ENCODE measurements around the gene CCNY. TPM values are rescaled to one million over a fixed set of nuclear protein-coding genes. Genes with fewer than 3 reads are reported as not detected.

The CCNY gene
- total and polyA plus RNA-seq, 8 donors, result 5.8 to 99.6 (median 37.7) TPM

- TF ChIP-seq POLR2AphosphoS5 (IDR thresholded peaks at IDR 0.05), result no peak
- TF ChIP-seq POLR2A (IDR thresholded peaks at IDR 0.05), result no peak
- TF ChIP-seq CTCF (IDR thresholded peaks at IDR 0.05), result no peak
- TF ChIP-seq EP300 (IDR thresholded peaks at IDR 0.05), result no peak
- Histone ChIP-seq H3K4me3 (no peak overlapping the region), H3K4me1 (peaks cover 4 to 52% (median 25%) of the 10 kb centered on the region in 4 donors), H3K27me3 (no peaks in the 10 kb centered on the region), H3K27ac (no peak overlapping the region), H3K9me3 (peaks cover 0 to 12% (median 0%) of the 10 kb centered on the region in 4 donors), H3K36me3 (no peaks in the 10 kb centered on the region)
- DNase-seq, result no peak
- intact Hi-C loops (cut with DNase I; ENCODE audit: low total_unique reads), result no loop called here
- WGBS, 5 donors, result 91 to 96% (median 94%) methylated on average over 4 of the region's 4 CpGs
Observed at GRCh38 chr10:35437829-35438228, 101.5 kb downstream of the CCNY start.

- no peak overlapping the region for H3K4me3 ChIP-seq
- H3K27ac ChIP-seq, result no peak overlapping the region
- no peak for DNase-seq
- H3K4me1 ChIP-seq, result peaks cover 4 to 41% (median 21%) of the 10 kb centered on the region in 4 donors
- intact Hi-C loops (cut with DNase I; ENCODE audit: low total_unique reads), result no loop called here
- H3K9me3 ChIP-seq, result peaks cover under 1 to 22% (median 7%) of the 10 kb centered on the region in 4 donors
- 88 to 97% (median 94%) methylated on average over 3 of the region's 3 CpGs for WGBS, 5 donors
- TF ChIP-seq POLR2AphosphoS5 (IDR thresholded peaks at IDR 0.05), result no peak
- TF ChIP-seq EP300 (IDR thresholded peaks at IDR 0.05), result no peak
- TF ChIP-seq CTCF (IDR thresholded peaks at IDR 0.05), result no peak
- no peak for TF ChIP-seq POLR2A (IDR thresholded peaks at IDR 0.05)
- no peaks in the 10 kb centered on the region for H3K27me3 ChIP-seq
- H3K36me3 ChIP-seq, result no peaks in the 10 kb centered on the region
Observed at GRCh38 chr10:35438718-35439571, 102.6 kb downstream of the CCNY start.

DNA sequence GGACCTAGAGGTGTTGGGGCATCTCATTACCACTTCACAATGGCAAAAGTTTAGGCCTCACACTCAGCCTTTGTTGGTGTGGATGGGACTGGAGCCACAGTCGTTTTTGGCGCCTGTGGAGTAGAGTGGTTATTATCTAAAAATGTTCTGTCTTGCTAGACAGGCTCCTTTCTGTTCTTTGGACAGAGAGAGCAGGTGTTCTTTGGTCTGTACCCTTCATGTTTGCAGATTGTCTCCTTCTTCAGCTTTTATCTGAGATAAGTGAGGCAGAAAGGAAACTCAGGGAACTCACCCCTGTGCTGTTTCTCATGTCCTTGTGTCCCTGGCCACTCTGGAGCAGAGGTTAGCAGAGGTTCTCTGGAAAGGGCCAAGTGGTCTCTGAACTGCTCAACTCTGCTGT lies 103.7 kb downstream of the CCNY start:
- TF ChIP-seq POLR2A (IDR thresholded peaks at IDR 0.05), result no peak
- no peak for TF ChIP-seq EP300 (IDR thresholded peaks at IDR 0.05)
- no peak for TF ChIP-seq POLR2AphosphoS5 (IDR thresholded peaks at IDR 0.05)
- no peak for TF ChIP-seq CTCF (IDR thresholded peaks at IDR 0.05)
- H3K27ac ChIP-seq, result no peak overlapping the region
- DNase-seq, result no peak
- intact Hi-C loops (cut with DNase I; ENCODE audit: low total_unique reads), result no loop called here
- H3K36me3 ChIP-seq, result no peaks in the 10 kb centered on the region
- WGBS, 5 donors, result 59 to 79% (median 71%) methylated on average over 2 of the region's 2 CpGs
- peaks cover 4 to 33% (median 15%) of the 10 kb centered on the region in 4 donors for H3K9me3 ChIP-seq
- peaks cover 0 to 32% (median 17%) of the 10 kb centered on the region in 4 donors for H3K4me1 ChIP-seq
- no peaks in the 10 kb centered on the region for H3K27me3 ChIP-seq
- H3K4me3 ChIP-seq, result no peak overlapping the region

DNA sequence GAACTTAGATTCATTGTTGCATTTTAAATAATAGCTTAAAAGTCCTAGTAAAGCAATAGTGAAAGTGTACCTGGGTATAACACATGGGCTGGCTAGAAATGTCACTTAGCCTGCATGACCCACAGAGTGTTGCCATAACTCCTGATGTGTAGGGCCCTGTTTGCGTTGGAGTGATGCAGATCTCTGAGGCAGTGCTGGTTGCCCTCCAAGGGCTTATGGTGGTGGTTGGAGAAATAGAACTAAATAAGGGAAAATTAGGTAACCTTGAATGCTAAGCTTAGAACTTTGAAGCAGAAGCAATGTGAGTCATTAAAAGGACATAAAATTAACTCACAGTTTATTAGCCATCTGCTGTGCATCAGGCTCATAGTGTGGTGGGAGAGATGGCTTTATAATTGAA lies 105.7 kb downstream of the CCNY start:
- no peak overlapping the region for H3K27ac ChIP-seq
- H3K27me3 ChIP-seq, result no peaks in the 10 kb centered on the region
- no peak for TF ChIP-seq POLR2A (IDR thresholded peaks at IDR 0.05)
- TF ChIP-seq POLR2AphosphoS5 (IDR thresholded peaks at IDR 0.05), result no peak
- no peak for TF ChIP-seq CTCF (IDR thresholded peaks at IDR 0.05)
- TF ChIP-seq EP300 (IDR thresholded peaks at IDR 0.05), result no peak
- H3K4me3 ChIP-seq, result no peak overlapping the region
- H3K4me1 ChIP-seq, result peaks cover 2 to 38% (median 22%) of the 10 kb centered on the region in 4 donors
- DNase-seq, result no peak
- H3K9me3 ChIP-seq, result peaks cover 4 to 35% (median 15%) of the 10 kb centered on the region in 4 donors
- no peaks in the 10 kb centered on the region for H3K36me3 ChIP-seq
- intact Hi-C loops (cut with DNase I; ENCODE audit: low total_unique reads), result no loop called here
- 76 to 92% (median 86%) methylated on average over 1 of the region's 1 CpG for WGBS, 5 donors
